Pulmonary artery endothelial cell (primary cell): Measurements from ENCODE around the gene ASCL4. TPM values are rescaled to one million over a fixed set of nuclear protein-coding genes. Genes with fewer than 3 reads are reported as not detected.
A peak's percentile ranks its signal among the peaks of the same experiment; 100 is the strongest.
"Not testable (repeated sequence)": the region's sequence is repeated elsewhere in the genome, so short reads cannot be mapped to it uniquely, and the experiment has no call there.

Source experiments
- DNase-seq: peaks from one replicate; pipeline ENCODE4 v3.0.0-alpha.2; 2011; ENCODE audit warnings: low read depth, low spot score
- total RNA-seq: library from RNA; depleted of rRNA; stranded (reverse); fragments of >200 nt; gene quantifications from 2 replicates; pipeline ENCODE4 v1.2.3, GENCODE V29; 2014

Gene ASCL4
- not detected in 2 replicates for total RNA-seq

GRCh38 chr12:107774349-107775029 lies at the start of gene ASCL4:
ASCL4 (plus strand) TSS chr12:107774704; CDS start chr12:107775219, 515 bp downstream.
- DNase-seq: no peak

- DNase-seq: not testable (repeated sequence)
These were observed 47.2 kb upstream of the ASCL4 start for GRCh38 chr12:107727327-107727726.

DNA sequence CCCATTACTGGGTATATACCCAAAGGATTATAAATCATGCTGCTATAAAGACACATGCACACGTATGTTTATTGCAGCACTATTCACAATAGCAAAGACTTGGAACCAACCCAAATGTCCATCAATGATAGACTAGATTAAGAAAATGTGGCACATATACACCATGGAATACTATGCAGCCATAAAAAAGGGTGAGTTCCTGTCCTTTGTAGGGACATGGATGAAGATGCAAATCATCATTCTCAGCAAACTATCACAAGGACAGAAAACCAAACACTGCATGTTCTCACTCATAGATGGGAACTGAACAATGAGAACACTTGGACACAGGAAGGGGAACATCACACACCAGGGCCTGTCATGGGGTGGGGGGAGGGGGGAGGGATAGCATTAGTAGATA lies 46.8 kb upstream of the ASCL4 start:
- DNase-seq: not testable (repeated sequence)

DNA sequence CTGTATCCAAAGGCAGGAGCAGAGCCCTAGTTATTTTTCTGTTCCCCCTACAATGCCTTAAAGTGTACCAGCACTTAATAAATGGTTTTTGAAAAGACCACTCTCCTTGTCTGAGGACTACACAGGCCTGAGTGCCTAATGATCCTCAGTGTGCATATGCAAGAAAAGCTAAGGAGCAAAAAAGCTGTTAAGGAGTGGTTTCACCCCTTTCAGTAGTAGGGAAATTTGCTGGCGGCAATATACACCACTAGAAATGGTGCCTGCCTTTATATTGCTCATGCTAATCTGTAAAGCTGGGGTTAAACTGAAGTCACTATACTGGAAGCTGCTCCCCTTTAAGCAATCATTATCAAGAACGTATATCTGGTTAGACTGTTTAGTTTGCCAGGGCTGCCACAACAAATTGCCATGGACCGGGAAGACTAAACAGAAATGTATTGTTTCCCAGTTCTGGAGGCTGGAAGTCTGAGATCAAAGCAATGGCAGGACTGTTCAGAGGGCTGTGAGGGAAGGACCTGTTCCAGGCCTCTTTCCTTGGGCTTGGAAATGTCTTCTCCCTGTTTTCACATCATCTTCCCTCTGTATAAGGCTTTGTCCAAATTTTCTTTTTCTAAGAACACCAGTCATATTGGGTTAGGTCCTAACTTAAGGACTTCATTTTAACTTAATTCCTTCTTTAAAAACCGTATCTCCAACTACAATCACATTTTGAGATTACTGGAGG lies 43.7 kb upstream of the ASCL4 start:
- no peak for DNase-seq

DNA sequence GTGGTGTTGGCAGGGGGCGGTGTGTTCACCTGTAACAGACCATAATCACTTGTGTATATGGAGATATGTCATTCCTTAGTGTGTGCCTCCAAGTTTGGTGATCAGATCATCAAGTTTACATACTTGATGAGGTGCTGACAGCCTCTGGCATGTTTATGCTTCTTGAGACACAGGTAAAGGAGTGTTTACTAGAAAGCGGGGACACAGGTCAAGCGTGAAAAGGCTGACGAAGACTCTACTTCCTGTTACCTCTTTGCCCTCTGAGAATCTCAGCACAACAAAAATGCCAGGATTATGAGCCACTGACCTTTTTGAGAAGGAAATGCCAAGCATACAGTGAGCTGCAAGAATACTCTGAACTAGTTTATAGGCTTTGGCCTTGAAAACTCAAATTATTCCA lies 43.1 kb upstream of the ASCL4 start:
- no peak for DNase-seq

GRCh38 chr12:107732365-107732764 lies 42.1 kb upstream of the ASCL4 start:
- DNase-seq: no peak

DNA sequence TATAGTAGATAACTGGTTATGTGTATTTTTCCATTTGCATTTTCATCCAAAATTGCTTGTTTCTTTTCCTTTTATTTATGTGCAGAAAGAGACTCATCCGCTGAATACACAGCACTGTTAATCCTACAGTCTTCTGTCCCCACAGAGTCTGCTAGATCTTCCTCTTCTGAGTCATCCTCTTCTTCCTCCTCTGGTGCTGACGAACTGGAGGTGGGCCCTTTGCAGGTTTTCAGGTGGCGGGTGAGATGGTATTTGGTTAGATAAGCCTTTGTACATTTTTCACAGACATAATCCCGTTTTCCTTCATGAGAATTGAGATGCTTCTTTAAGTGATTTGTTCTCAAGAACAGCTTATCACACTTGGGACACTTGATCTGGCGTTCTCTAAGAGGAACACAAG lies 40.4 kb upstream of the ASCL4 start:
- no peak for DNase-seq

- no peak for DNase-seq
These were observed 38.7 kb upstream of the ASCL4 start for GRCh38 chr12:107735763-107736162.

DNA sequence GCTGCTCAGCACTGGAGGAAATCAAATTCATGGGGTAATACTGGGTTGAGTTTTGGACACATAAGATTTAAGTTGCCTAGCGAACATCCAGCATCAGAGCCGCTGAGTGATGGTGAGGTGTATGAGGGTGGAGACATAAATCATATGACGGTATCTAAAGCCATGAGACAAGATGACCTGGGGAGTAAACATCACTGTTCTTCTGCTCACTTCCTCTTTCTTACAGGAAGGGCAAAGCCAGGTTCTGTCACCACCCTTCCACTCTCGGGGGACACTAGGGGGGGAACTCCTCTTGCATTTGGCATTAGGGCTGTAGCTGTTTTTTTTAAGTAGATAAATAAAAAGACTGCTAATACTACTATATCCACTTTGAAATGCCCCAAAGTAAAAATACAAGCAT lies 37.6 kb upstream of the ASCL4 start:
- no peak for DNase-seq

GRCh38 chr12:107748472-107748871 lies 26.0 kb upstream of the ASCL4 start:
- peak; percentile 41 for DNase-seq

DNA sequence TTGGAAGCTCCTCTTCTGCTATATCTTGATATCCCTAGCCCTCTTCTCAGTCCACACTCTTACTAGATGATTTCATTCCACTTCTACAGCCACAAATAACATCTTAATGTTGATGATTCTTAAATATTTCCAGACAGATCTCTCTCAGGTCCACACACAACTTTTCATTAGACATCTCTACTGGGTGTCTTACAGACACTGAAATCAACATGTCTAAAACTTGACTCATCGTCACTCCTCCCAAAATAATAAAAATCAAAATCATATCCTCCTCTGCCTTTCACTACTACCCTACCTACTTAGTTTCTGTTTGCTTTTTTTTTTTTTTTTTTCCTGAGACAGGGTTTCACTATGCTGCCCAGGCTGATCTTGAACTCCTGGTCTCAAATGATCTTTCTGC lies 25.4 kb upstream of the ASCL4 start:
- no peak for DNase-seq

- peak; percentile 19 for DNase-seq
These were observed 15.1 kb upstream of the ASCL4 start for GRCh38 chr12:107759410-107759809.

DNA sequence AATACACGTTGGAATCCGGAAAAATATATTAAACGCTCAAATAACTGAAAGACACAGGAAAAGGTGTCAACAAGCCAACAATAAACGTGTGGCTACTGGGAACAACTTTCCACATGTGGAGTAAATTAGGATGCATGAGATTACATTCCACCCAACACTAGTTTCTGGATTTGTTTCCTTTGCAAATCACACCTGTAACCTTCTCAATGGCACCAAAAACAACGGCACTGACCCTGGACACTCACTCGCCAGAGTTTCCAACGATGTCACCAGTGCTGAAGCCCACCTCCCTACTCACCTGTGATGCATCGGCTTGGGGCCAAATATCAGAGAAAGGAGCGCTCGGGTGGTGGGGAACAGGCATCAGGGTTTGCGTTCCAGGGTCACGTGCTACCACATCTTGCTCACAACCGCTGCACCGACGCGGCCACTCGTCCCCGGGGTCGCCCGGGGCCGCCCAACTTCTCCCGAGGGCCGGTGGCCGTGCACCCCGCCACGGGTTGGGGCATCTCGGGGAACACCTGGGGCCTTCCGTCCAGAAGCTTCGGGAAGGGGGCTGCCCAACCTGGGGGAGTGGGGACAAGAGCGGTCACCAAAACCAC lies 14.2 kb upstream of the ASCL4 start:
- no peak for DNase-seq

- DNase-seq: peak; percentile 79
These were observed 13.5 kb upstream of the ASCL4 start, which contains the start of gene PRDM4 for GRCh38 chr12:107760809-107761501. PRDM4 (minus strand) TSS chr12:107761137; CDS start chr12:107760515, 622 bp downstream.

DNA sequence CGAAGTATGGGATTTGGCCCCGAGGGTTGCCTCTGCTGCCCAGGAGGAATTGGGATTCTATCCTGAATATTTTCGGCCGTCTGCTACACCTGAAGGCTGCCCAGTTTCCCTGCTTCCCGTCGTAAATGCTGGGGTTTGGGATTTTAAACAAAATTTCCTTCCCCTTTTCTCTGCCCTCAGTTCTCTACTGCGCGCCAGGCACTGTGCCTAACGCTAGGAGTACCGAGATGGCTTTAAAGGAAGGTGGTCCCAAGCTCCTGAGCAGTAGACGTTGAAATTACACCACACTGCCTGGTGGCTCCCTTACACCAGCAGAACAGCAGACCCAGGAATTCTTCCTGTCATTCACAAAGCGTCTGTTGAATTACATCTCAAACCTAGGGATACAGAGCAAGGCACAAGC lies 13.0 kb upstream of the ASCL4 start:
- no peak for DNase-seq

GRCh38 chr12:107762874-107763273 lies 11.6 kb upstream of the ASCL4 start:
- DNase-seq: no peak

GRCh38 chr12:107764626-107765025 lies 9.9 kb upstream of the ASCL4 start:
- no peak for DNase-seq

- DNase-seq: no peak
These were observed 9.2 kb upstream of the ASCL4 start for GRCh38 chr12:107765316-107765715.

GRCh38 chr12:107767466-107767865 lies 7.0 kb upstream of the ASCL4 start:
- DNase-seq: no peak

DNA sequence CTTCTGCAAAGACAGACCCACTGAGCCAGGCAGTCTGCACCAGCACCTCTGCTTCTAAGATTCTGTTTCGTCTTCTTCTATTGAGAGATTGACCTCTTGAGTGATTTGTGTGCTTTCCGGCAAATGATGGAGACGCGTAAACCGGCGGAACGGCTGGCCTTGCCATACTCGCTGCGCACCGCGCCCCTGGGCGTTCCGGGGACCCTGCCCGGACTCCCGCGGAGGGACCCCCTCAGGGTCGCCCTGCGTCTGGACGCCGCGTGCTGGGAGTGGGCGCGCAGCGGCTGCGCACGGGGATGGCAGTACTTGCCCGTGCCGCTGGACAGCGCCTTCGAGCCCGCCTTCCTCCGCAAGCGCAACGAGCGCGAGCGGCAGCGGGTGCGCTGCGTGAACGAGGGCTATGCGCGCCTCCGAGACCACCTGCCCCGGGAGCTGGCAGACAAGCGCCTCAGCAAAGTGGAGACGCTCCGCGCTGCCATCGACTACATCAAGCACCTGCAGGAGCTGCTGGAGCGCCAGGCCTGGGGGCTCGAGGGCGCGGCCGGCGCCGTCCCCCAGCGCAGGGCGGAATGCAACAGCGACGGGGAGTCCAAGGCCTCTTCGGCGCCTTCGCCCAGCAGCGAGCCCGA lies 703 bp downstream of the ASCL4 start:
- DNase-seq: no peak

GRCh38 chr12:107776171-107776570 lies 1.7 kb downstream of the ASCL4 start:
- DNase-seq: no peak
